Astrocyte of the spinal cord (primary cell): ENCODE measurements around the gene TLCD5.
A peak's percentile ranks its signal among the peaks of the same experiment; 100 is the strongest.

Source experiments
- DNase-seq: peaks from one replicate; pipeline ENCODE4 v3.0.0; 2011; ENCODE audit warnings: low read depth, low spot score
- H3K4me3 ChIP-seq: 2 replicates; pipeline ENCODE4 v1.5.1; 2011; ENCODE audit warnings: low read depth, mild to moderate bottlenecking, low read length, moderate library complexity
- CTCF ChIP-seq: IDR thresholded peaks from 2 replicates; pipeline ENCODE4 v1.5.1; 2012; ENCODE audit warnings: low read depth, mild to moderate bottlenecking, low read length, inconsistent platforms
- in situ Hi-C: cut with HindIII; loops from 2 replicates; pipeline ENCODE4 v1.10.0; 2017; ENCODE audit warnings: low sequenced_read_pairs

Gene TLCD5

GRCh38 chr11:120330045-120330444, 4.9 kb downstream of the TLCD5 start:
- no peak for DNase-seq
- H3K4me3 ChIP-seq: no peak overlapping the region
- no peak for TF ChIP-seq CTCF
- in situ Hi-C loops: no loop called here

GRCh38 chr11:120331301-120331996, 6.3 kb downstream of the TLCD5 start:
- in situ Hi-C loops: no loop called here
- TF ChIP-seq CTCF: no peak
- peak; percentile 87 for DNase-seq
- no peak overlapping the region for H3K4me3 ChIP-seq

- in situ Hi-C loops: no loop called here
- no peak overlapping the region for H3K4me3 ChIP-seq
- no peak for TF ChIP-seq CTCF
- DNase-seq: peak; percentile 33
Observed at GRCh38 chr11:120332822-120333716, 8.0 kb downstream of the TLCD5 start.

- no peak for DNase-seq
- in situ Hi-C loops: no loop called here
- no peak overlapping the region for H3K4me3 ChIP-seq
- no peak for TF ChIP-seq CTCF
Observed at GRCh38 chr11:120333801-120334200, 8.7 kb downstream of the TLCD5 start.

GRCh38 chr11:120334332-120334731, 9.2 kb downstream of the TLCD5 start:
- in situ Hi-C loops: no loop called here
- H3K4me3 ChIP-seq: no peak overlapping the region
- TF ChIP-seq CTCF: no peak
- DNase-seq: no peak

GRCh38 chr11:120334894-120335462, 9.9 kb downstream of the TLCD5 start:
- peak; percentile 90 for DNase-seq
- peak; percentile 67 for TF ChIP-seq CTCF
- peak overlapping the region; percentile 95 for H3K4me3 ChIP-seq
- in situ Hi-C loops: no loop called here
